Parathyroid adenoma (tissue), 2 donors: ENCODE measurements around the gene TTLL12.

Experiments used
- H2AFZ ChIP-seq: fragments of 300-600 bp; sonication (generic); one replicate; pipeline ENCODE4 v1.7.0; 2017; ENCODE audit warnings: antibody characterized with exemption, mild to moderate bottlenecking
- H3K27ac ChIP-seq: fragments of 300-600 bp; sonication (generic); one replicate; pipeline ENCODE4 v1.7.0; 2017
- H3K27me3 ChIP-seq: fragments of 300-600 bp; sonication (generic); one replicate; pipeline ENCODE4 v1.7.0; 2017; ENCODE audit warnings: low read length; ENCODE audit not compliant: control insufficient read depth, insufficient read depth
- H3K36me3 ChIP-seq: fragments of 300-600 bp; sonication (generic); one replicate; pipeline ENCODE4 v1.7.0; 2017; ENCODE audit warnings: low read length; ENCODE audit not compliant: control insufficient read depth, insufficient read depth
- H3K4me1 ChIP-seq: fragments of 300-600 bp; sonication (generic); one replicate; pipeline ENCODE4 v1.7.0; 2017; ENCODE audit warnings: control low read depth
- H3K4me2 ChIP-seq: fragments of 300-600 bp; sonication (generic); one replicate; pipeline ENCODE4 v1.7.0; 2017; ENCODE audit warnings: low read length
- H3K4me3 ChIP-seq: fragments of 300-600 bp; sonication (generic); one replicate; pipeline ENCODE4 v1.7.0; 2017; ENCODE audit warnings: low read depth, low read length
- H3K79me2 ChIP-seq: fragments of 300-600 bp; sonication (generic); one replicate; pipeline ENCODE4 v1.7.0; 2017; ENCODE audit warnings: control low read depth
- H3K9ac ChIP-seq: fragments of 300-600 bp; sonication (generic); one replicate; pipeline ENCODE4 v1.7.0; 2017; ENCODE audit warnings: mild to moderate bottlenecking
- H3K9me3 ChIP-seq: fragments of 300-600 bp; sonication (generic); one replicate; pipeline ENCODE4 v1.7.0; 2017; ENCODE audit warnings: low read length; ENCODE audit not compliant: control insufficient read depth
- TF ChIP-seq, protein P1 (sequence below): fragments of 300-600 bp; sonication (generic); IDR thresholded peaks from one replicate; pipeline ENCODE4 v1.7.0; 2017; ENCODE audit warnings: antibody characterized with exemption, mild to moderate bottlenecking
- donor health status: primary hyperparathyroidism.

The TTLL12 gene

DNA sequence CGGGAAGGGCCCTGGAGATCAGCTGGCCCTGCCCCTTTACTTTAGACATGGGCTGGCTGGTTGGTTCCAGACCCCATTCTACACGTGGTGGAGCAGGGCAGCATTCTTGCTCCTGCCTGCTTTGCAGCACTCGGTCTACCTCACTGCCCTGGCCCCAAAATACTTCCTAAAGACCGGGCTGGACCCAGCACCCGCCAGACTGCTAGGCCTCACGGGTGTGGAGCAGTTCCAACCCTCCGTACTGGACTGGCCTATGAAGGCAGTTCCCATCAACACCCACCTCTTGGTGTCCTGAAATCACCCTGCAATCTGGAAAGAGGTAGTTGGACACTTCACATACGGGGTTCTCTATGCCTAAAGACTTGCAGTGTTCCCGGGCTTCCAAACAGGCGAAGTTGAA is 50.1 kb downstream of the TTLL12 start:
- H3K27ac ChIP-seq, result no peak overlapping the region
- no peak overlapping the region for H3K4me3 ChIP-seq

DNA sequence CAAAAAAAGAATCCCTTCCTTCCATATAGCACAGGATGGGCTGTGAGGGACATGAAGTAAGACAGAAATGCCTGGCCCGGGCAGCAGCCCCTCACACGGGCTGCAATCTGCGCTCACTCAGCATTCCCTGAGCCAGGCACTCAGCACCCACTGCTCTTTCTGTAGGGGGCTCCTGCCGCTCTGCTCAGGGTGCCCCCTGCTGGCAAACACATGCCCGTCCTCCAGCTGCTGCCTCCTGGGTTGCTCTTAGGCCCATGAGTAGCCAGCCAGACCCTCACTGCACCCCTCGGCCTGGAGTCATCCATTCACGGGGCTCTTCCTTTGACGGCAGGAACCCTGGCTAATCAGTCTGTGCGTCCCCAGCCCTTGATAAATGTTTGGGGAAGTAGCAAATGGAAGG is 50.7 kb downstream of the TTLL12 start:
- Histone ChIP-seq H3K9ac (no peak overlapping the region), H3K27ac (peak overlapping the region; percentile 42)

More for the DNA sequence above, 50.1 kb downstream of the TTLL12 start:
- no peak overlapping the region for H3K9ac ChIP-seq
- no peak overlapping the region for H2AFZ ChIP-seq
- no peak overlapping the region for H3K4me2 ChIP-seq
- H3K79me2 ChIP-seq, result peaks cover under 1% of the 10 kb centered on the region
- H3K36me3 ChIP-seq, result no peaks in the 10 kb centered on the region
- no peaks in the 10 kb centered on the region for H3K9me3 ChIP-seq
- TF ChIP-seq, protein P1, sequence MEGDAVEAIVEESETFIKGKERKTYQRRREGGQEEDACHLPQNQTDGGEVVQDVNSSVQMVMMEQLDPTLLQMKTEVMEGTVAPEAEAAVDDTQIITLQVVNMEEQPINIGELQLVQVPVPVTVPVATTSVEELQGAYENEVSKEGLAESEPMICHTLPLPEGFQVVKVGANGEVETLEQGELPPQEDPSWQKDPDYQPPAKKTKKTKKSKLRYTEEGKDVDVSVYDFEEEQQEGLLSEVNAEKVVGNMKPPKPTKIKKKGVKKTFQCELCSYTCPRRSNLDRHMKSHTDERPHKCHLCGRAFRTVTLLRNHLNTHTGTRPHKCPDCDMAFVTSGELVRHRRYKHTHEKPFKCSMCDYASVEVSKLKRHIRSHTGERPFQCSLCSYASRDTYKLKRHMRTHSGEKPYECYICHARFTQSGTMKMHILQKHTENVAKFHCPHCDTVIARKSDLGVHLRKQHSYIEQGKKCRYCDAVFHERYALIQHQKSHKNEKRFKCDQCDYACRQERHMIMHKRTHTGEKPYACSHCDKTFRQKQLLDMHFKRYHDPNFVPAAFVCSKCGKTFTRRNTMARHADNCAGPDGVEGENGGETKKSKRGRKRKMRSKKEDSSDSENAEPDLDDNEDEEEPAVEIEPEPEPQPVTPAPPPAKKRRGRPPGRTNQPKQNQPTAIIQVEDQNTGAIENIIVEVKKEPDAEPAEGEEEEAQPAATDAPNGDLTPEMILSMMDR, result no peak
- H3K4me1 ChIP-seq, result peaks cover under 1% of the 10 kb centered on the region
- no peaks in the 10 kb centered on the region for H3K27me3 ChIP-seq

DNA sequence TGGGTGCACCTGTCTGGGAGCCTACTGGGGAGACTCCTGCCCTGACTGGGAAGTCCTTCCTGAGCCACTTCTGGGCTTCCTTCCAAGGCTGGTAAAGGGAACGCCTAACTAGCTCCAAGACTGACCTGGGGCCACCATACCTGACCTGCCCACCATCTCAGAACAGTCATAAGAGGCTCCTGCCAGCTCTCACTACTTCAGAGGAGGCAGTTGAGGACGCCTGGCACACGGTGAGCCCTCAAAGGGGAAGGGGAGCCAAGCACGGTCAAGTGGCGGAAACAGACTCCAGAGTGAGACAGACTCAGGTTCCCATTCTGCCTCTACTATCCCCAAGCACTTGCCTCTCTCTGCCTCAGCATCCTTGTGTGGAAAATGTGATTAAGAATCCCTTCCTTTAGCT is 51.4 kb downstream of the TTLL12 start:
- H3K27ac ChIP-seq, result no peak overlapping the region

More for the DNA sequence above, 50.7 kb downstream of the TTLL12 start:
- no peaks in the 10 kb centered on the region for H3K4me1 ChIP-seq
- TF ChIP-seq, protein P1, result peak; percentile 28
- H3K36me3 ChIP-seq, result no peaks in the 10 kb centered on the region
- H3K9me3 ChIP-seq, result no peaks in the 10 kb centered on the region
- H3K79me2 ChIP-seq, result no peaks in the 10 kb centered on the region
- H3K4me2 ChIP-seq, result no peak overlapping the region
- H2AFZ ChIP-seq, result no peak overlapping the region
- H3K4me3 ChIP-seq, result no peak overlapping the region
- no peaks in the 10 kb centered on the region for H3K27me3 ChIP-seq

GRCh38 chr22:43134553-43134952 is 52.4 kb downstream of the TTLL12 start:
- no peak overlapping the region for H3K4me3 ChIP-seq
- H3K79me2 ChIP-seq, result no peaks in the 10 kb centered on the region
- TF ChIP-seq, protein P1, result no peak
- H3K9ac ChIP-seq, result no peak overlapping the region
- H3K27me3 ChIP-seq, result no peaks in the 10 kb centered on the region
- H3K36me3 ChIP-seq, result no peaks in the 10 kb centered on the region
- H3K27ac ChIP-seq, result no peak overlapping the region
- no peak overlapping the region for H3K4me2 ChIP-seq
- no peak overlapping the region for H2AFZ ChIP-seq
- H3K9me3 ChIP-seq, result no peaks in the 10 kb centered on the region
- no peaks in the 10 kb centered on the region for H3K4me1 ChIP-seq

More for the DNA sequence above, 51.4 kb downstream of the TTLL12 start:
- Histone ChIP-seq H3K36me3 (no peaks in the 10 kb centered on the region), H3K4me1 (no peaks in the 10 kb centered on the region), H3K4me3 (no peak overlapping the region), H3K9ac (no peak overlapping the region), H2AFZ (no peak overlapping the region), H3K79me2 (no peaks in the 10 kb centered on the region), H3K27me3 (no peaks in the 10 kb centered on the region), H3K4me2 (no peak overlapping the region), H3K9me3 (no peaks in the 10 kb centered on the region)
- TF ChIP-seq, protein P1, result no peak

GRCh38 chr22:43133401-43133800 is 53.5 kb downstream of the TTLL12 start:
- no peaks in the 10 kb centered on the region for H3K9me3 ChIP-seq
- no peak overlapping the region for H3K9ac ChIP-seq
- H3K27me3 ChIP-seq, result no peaks in the 10 kb centered on the region
- H3K4me2 ChIP-seq, result no peak overlapping the region
- H3K4me3 ChIP-seq, result no peak overlapping the region
- no peaks in the 10 kb centered on the region for H3K4me1 ChIP-seq
- no peaks in the 10 kb centered on the region for H3K36me3 ChIP-seq
- no peak overlapping the region for H2AFZ ChIP-seq
- TF ChIP-seq, protein P1, result no peak
- no peaks in the 10 kb centered on the region for H3K79me2 ChIP-seq
- H3K27ac ChIP-seq, result no peak overlapping the region
